Measurements from ENCODE around the gene ATP8A1.

Gene ATP8A1

DNA sequence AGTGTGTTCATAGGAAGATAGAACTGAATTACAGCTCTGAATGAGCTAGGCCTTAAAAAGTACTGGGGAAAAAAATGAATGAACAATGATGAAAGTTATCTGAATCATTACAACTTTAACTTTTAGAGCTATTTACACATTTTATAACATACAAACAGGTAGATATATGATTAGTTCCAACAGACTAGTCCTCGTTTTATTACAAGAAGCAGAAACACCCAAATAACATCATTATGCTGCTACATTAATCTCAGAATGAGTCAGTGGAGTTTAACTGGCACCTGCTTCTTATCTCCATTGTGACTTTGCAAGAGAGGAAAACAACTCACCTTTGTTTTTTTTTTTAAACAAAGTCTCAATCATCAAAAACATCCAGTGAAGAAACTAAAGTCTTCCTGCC is 15.2 kb downstream of the ATP8A1 start:
- Histone ChIP-seq H3K27me3 (ENCODE audit: insufficient read depth, low read depth, severe bottlenecking) (no peaks in the 10 kb centered on the region), H3K27ac (no peak overlapping the region), H3K9me3 (ENCODE audit: severe bottlenecking) (no peaks in the 10 kb centered on the region), H3K36me3 (no peaks in the 10 kb centered on the region), H3K4me3 (ENCODE audit: low read depth, low read length) (no peak overlapping the region)
- DNase-seq, result no peak
- TF ChIP-seq, protein P1, sequence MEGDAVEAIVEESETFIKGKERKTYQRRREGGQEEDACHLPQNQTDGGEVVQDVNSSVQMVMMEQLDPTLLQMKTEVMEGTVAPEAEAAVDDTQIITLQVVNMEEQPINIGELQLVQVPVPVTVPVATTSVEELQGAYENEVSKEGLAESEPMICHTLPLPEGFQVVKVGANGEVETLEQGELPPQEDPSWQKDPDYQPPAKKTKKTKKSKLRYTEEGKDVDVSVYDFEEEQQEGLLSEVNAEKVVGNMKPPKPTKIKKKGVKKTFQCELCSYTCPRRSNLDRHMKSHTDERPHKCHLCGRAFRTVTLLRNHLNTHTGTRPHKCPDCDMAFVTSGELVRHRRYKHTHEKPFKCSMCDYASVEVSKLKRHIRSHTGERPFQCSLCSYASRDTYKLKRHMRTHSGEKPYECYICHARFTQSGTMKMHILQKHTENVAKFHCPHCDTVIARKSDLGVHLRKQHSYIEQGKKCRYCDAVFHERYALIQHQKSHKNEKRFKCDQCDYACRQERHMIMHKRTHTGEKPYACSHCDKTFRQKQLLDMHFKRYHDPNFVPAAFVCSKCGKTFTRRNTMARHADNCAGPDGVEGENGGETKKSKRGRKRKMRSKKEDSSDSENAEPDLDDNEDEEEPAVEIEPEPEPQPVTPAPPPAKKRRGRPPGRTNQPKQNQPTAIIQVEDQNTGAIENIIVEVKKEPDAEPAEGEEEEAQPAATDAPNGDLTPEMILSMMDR (IDR thresholded peaks at IDR 0.05; ENCODE audit: low read depth, low read length), result no peak

DNA sequence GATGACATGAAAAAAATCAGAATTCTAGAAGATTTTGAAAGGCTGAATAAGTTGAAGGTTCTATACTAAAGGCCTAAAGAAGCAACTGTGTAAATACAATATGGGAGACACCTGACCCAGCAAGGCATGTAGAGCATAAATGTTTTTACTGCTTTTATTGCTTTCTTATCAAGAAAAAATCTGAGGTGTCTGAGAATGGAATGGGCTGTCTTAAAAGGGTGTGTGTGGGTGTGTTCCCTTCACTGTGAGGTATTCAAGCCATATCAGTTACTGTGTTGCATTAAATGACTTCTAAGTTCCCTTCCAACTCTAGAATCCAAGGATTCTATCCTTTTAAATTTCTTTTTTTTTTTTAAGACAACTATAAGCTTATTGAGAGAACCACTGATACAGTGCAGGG is 15.7 kb downstream of the ATP8A1 start:
- Histone ChIP-seq H3K9me3 (ENCODE audit: severe bottlenecking) (no peaks in the 10 kb centered on the region), H3K27me3 (ENCODE audit: insufficient read depth, low read depth, severe bottlenecking) (no peaks in the 10 kb centered on the region), H3K36me3 (no peaks in the 10 kb centered on the region), H3K27ac (no peak overlapping the region), H3K4me3 (ENCODE audit: low read depth, low read length) (no peak overlapping the region)
- TF ChIP-seq, protein P1 (IDR thresholded peaks at IDR 0.05; ENCODE audit: low read depth, low read length), result no peak
- DNase-seq, result no peak

DNA sequence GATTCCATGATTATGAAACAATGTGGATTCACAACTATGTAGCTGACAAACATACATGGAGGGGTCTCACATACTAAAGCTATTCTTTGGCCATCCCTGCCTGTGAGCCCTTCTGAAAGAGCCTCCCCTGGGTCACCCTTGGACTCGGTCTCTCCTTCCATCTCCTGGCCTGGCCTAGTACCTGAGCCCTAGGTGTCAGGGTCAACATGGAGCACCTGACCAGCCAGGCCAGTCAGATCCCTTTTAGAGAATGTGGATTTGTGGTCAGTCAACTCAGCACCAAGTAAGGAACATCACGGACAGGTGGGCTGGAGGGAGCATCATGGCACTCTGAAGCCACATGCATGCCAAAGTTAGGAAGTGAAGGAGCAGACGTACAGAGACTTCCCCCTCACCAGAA is 16.3 kb downstream of the ATP8A1 start:
- TF ChIP-seq, protein P1 (IDR thresholded peaks at IDR 0.05; ENCODE audit: low read depth, low read length), result no peak
- no peak overlapping the region for H3K27ac ChIP-seq
- no peaks in the 10 kb centered on the region for H3K9me3 ChIP-seq (ENCODE audit: severe bottlenecking)
- H3K36me3 ChIP-seq, result no peaks in the 10 kb centered on the region
- no peaks in the 10 kb centered on the region for H3K27me3 ChIP-seq (ENCODE audit: insufficient read depth, low read depth, severe bottlenecking)
- no peak for DNase-seq
- H3K4me3 ChIP-seq (ENCODE audit: low read depth, low read length), result no peak overlapping the region

DNA sequence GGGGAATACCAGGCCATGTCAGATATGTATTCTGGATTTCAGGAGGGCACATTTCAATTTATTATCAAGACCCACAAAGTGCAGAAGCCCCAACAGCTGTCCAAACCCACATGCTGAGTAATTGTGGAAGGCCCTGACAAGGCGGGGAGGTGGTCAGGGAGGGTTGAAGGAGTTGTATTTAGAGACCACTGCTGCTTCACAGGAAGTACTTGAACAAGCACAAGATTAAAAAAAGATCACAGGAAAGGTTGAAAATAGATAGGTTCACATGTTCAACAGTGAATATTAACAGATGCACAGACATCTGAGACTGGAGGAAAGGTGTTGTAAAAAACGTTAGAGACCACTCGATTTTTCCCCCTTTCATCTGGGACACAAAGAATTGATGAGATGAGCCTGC is 17.9 kb downstream of the ATP8A1 start:
- no peak overlapping the region for H3K4me3 ChIP-seq (ENCODE audit: low read depth, low read length)
- H3K9me3 ChIP-seq (ENCODE audit: severe bottlenecking), result no peaks in the 10 kb centered on the region
- no peak overlapping the region for H3K27ac ChIP-seq
- TF ChIP-seq, protein P1 (IDR thresholded peaks at IDR 0.05; ENCODE audit: low read depth, low read length), result no peak
- H3K27me3 ChIP-seq (ENCODE audit: insufficient read depth, low read depth, severe bottlenecking), result no peaks in the 10 kb centered on the region
- DNase-seq, result no peak
- no peaks in the 10 kb centered on the region for H3K36me3 ChIP-seq

DNA sequence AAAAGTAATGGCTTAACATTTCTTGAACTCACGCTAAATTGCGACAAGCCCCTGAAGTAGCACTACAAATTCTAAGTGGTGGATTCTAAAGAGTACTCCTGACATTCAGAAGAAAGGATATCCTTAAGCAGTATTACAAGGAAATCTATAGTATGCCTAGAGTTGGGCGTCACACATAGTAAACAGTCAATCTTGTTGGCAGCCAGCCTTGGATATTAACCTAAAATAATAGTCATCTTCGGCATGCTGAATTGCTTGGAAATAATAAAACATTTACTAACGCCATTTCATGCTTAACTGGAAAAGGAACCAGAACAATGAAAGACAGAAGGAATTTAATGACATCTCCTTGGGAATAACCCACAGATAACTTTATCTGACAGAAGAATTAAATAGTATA is 18.6 kb downstream of the ATP8A1 start:
- no peak for DNase-seq
- H3K4me3 ChIP-seq (ENCODE audit: low read depth, low read length), result no peak overlapping the region
- H3K9me3 ChIP-seq (ENCODE audit: severe bottlenecking), result no peaks in the 10 kb centered on the region
- no peaks in the 10 kb centered on the region for H3K36me3 ChIP-seq
- H3K27me3 ChIP-seq (ENCODE audit: insufficient read depth, low read depth, severe bottlenecking), result no peaks in the 10 kb centered on the region
- H3K27ac ChIP-seq, result no peak overlapping the region; the same call in 1 of the 2 replicates
- TF ChIP-seq, protein P1 (IDR thresholded peaks at IDR 0.05; ENCODE audit: low read depth, low read length), result no peak

DNA sequence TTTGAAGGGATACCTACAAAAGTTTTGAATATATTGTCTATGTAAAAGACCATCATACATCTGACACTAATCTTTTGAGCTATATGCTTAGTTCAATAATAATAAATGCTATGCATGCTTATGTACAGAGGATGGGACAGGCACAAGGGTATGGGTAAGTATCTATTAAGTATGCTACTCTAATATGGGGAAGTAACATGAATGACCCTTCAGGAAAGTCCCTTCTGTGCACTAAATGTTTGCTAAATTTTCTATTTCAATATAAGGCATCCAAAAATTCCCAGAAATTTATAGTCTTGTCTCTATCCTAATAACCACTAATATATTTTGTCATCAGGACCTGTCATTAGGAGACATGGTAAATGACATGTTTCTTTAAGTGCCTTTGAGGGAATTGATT is 19.0 kb downstream of the ATP8A1 start:
- TF ChIP-seq, protein P1 (IDR thresholded peaks at IDR 0.05; ENCODE audit: low read depth, low read length), result no peak
- peak overlapping the region; percentile 93 for H3K27ac ChIP-seq
- H3K27me3 ChIP-seq (ENCODE audit: insufficient read depth, low read depth, severe bottlenecking), result no peaks in the 10 kb centered on the region
- no peaks in the 10 kb centered on the region for H3K9me3 ChIP-seq (ENCODE audit: severe bottlenecking)
- no peak overlapping the region for H3K4me3 ChIP-seq (ENCODE audit: low read depth, low read length)
- H3K36me3 ChIP-seq, result no peaks in the 10 kb centered on the region
- DNase-seq, result no peak

Data from WERI-Rb-1 (cell line).